ENCODE measurements around the gene ZNF646. TPM values are rescaled to one million over a fixed set of nuclear protein-coding genes. Genes with fewer than 3 reads are reported as not detected.

The ZNF646 gene
- total and polyA plus RNA-seq, 2 of the 13 experiments (the other 11 are each of a cell fraction or from before 2014, with no cell fraction given): 3.4 to 10.9 TPM

- TF ChIP-seq DMTF1 (CRISPR knock-in tag; IDR thresholded peaks at IDR 0.05) (no peak), DBP (CRISPR knock-in tag; IDR thresholded peaks at IDR 0.05; ENCODE audit: not compliant biosample characterization) (no peak), ZNF530 (CRISPR knock-in tag; IDR thresholded peaks at IDR 0.05; ENCODE audit: low read depth) (no peak), ZNF816 (CRISPR knock-in tag; IDR thresholded peaks at IDR 0.05; ENCODE audit: borderline replicate concordance) (no peak), ZNF777 (CRISPR knock-in tag; IDR thresholded peaks at IDR 0.05) (no peak), MAFF (IDR thresholded peaks at IDR 0.05; ENCODE audit: low read depth, low read length) (no peak), ZNF234 (CRISPR knock-in tag; conservative IDR thresholded peaks at IDR 0.05) (no peak), SAFB2 (CRISPR knock-in tag; IDR thresholded peaks at IDR 0.05; ENCODE audit: borderline replicate concordance, low read depth) (no peak), CERS6 (CRISPR knock-in tag; IDR thresholded peaks at IDR 0.05) (no peak), NPAS2 (CRISPR knock-in tag; IDR thresholded peaks at IDR 0.05; ENCODE audit: borderline replicate concordance) (no peak), ZBTB10 (CRISPR knock-in tag; IDR thresholded peaks at IDR 0.05; ENCODE audit: borderline replicate concordance) (no peak), ELK4 (CRISPR knock-in tag; IDR thresholded peaks at IDR 0.05; ENCODE audit: borderline replicate concordance) (no peak), ZNF235 (CRISPR knock-in tag; IDR thresholded peaks at IDR 0.05; ENCODE audit: borderline replicate concordance) (no peak), YEATS4 (CRISPR knock-in tag; IDR thresholded peaks at IDR 0.05; ENCODE audit: borderline replicate concordance) (peak; percentile 20; the same call in 1 of the 2 replicates), ZNF496 (CRISPR knock-in tag; IDR thresholded peaks at IDR 0.05; ENCODE audit: insufficient replicate concordance) (no peak), ARID5B (CRISPR knock-in tag; IDR thresholded peaks at IDR 0.05) (peak; percentile 23; the same call in 1 of the 2 replicates)
Measured at GRCh38 chr16:31093132-31093703, 19.0 kb downstream of the ZNF646 start (continued).
